ENCODE results near the gene SCN7A.
"Not testable (repeated sequence)": the region's sequence is repeated elsewhere in the genome, so short reads cannot be mapped to it uniquely, and the experiment has no call there.

SCN7A gene

DNA sequence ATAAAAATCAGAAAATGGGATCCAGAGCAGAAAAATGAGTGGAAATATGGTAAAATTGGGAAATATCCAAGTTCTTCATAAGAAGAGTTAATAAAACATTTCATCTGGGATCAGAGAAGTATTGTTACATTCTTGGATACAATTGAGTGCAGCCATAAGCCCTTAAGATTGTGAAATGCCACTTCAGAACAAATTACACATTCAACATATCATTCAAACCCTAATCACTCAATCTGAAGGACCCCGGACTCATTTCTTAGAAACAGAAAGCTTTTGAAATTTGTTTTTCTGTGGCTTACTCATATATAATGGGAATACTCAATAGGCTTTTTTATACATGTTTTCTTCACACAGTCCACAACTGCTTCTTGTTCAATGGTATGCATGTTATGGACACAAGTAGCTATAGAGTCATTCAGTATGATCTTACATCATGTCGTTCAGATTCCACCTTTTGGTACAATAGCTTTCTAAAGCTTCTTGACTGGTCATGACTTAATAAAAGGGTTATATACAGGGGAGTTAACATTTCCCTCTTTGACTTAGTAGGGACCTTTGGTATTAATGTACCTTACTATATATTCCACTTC lies 39.9 kb downstream of the SCN7A start:
- DNase-seq (ENCODE audit: low read depth) = no peak

GRCh38 chr2:166451468-166451867 lies 42.6 kb downstream of the SCN7A start:
- no peak for DNase-seq (ENCODE audit: low read depth)

DNA sequence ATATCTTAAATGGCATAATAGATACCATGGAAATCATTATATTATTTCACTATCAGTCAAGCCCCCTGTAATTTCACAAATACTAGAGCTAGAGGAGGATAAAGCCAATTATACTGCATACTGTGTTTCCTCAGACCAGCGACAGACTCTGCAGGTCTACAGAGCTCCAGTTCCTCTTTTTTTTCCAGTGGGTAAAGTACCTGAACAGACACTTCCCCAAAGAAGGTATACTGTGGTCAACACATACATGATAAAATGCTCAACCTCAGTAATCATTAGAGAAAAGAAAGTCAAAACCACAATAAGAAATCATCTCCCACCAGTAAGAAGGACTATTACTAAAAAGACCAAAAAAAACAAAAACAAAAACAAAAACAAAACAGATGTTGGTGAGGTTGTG lies 44.6 kb downstream of the SCN7A start:
- DNase-seq (ENCODE audit: low read depth) = no peak

- DNase-seq (ENCODE audit: low read depth) = no peak
These were observed 45.9 kb downstream of the SCN7A start for GRCh38 chr2:166448106-166448505.

DNA sequence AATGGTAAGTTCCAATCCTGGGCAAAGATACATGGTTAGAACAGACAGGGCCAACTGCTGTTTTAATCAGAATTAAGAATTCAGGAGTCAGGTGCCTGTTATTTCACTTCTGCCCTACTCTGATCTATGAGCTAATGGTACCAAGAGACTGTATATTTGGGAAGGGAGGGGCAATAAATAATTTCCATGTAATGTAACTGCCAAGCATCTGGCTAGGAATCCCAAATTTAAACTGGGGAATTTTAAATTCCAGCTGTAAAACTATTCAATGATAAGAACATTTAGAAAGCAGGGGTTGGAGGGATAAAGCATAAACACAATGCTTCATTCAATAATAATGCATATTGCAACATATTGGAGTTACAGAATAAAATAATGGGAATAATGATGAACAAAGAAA lies 49.7 kb downstream of the SCN7A start:
- DNase-seq (ENCODE audit: low read depth) = no peak

DNA sequence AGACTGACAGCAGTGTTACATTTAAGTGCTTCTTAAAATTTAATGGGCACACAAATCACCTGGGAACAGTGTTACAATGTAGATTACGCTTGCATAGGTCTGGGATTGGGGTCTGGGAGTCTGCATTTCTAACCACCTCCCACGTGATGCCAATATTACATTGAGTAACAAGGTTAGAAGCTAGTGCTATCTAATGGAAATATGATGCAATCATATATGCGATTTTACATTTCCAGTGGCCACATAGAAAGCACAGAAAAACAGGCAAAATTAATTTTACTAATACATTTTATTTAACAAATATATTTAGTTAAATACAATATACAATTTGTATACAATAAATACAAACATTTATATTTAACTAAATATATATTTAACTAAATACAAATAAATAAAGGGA lies 53.7 kb downstream of the SCN7A start:
- DNase-seq (ENCODE audit: low read depth) = no peak

DNA sequence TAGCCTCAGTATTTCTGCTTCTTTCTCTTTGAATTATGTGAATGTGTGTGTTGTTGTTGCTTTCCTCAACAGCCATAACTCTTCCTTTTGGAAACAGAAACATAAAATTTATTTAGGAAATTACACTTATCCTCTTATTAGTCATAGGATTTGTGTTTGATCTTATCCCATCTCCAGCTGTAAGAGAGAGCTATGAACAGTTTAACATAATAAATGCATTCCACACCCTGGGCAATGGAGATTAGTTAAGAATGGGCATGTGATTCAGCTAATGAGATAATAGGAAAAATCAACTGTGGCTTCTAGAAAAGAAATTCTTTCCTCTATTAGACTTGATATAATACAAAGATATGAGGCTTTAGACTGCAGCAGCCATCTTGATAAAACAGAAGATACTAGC lies 55.0 kb downstream of the SCN7A start:
- DNase-seq (ENCODE audit: low read depth) = no peak

GRCh38 chr2:166436976-166437375 lies 57.1 kb downstream of the SCN7A start:
- DNase-seq (ENCODE audit: low read depth) = no peak

- no peak for DNase-seq (ENCODE audit: low read depth)
These were observed 57.9 kb downstream of the SCN7A start for GRCh38 chr2:166436189-166436588.

- no peak for DNase-seq (ENCODE audit: low read depth)
These were observed 59.6 kb downstream of the SCN7A start for GRCh38 chr2:166434491-166434890.

- DNase-seq (ENCODE audit: low read depth) = no peak
These were observed 60.6 kb downstream of the SCN7A start for GRCh38 chr2:166433457-166433856.

DNA sequence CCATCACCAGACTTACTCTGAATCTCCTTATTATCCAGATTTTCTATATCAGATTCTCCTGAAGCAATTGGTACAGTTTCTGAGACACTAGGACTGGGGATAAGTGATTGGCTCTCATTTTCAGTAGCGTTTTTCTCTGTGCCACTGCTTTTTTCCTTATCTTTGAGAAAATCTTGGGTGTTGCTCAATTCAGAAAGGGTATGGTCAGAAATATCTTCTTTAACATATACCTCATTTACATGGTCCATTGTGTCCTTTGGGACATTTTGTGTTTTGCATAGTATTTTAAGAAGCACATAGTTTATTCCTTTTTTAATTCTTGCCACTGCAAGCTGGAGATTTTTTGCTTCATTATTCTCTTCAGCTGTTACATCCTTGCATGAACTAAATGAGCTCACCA lies 61.7 kb downstream of the SCN7A start:
- DNase-seq (ENCODE audit: low read depth) = no peak

GRCh38 chr2:166424841-166425240 lies 69.2 kb downstream of the SCN7A start:
- DNase-seq (ENCODE audit: low read depth) = no peak

GRCh38 chr2:166419616-166419934 lies 74.5 kb downstream of the SCN7A start:
- DNase-seq (ENCODE audit: low read depth) = no peak

GRCh38 chr2:166418853-166419615 lies 75.0 kb downstream of the SCN7A start:
- DNase-seq (ENCODE audit: low read depth) = no peak

DNA sequence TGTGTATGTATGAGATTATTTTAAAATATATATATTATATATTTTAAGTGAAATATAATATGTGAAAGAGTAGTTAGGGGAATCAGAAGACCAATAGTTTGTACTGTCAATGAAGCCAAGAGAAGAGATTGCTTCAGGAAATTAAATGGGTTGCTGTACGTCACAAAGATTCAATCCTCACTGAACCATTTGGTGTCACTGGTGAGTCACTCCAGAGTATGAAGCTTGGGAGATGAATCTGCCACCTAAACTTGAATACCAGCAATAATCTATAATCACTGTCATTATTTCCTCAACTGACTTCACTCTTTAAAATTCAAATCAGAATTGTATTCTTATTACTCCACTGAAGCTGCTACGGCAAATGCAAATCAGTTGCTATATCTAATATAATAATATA lies 76.4 kb downstream of the SCN7A start:
- no peak for DNase-seq (ENCODE audit: low read depth)

- no peak for DNase-seq (ENCODE audit: low read depth)
These were observed 80.8 kb downstream of the SCN7A start for GRCh38 chr2:166413255-166413654.

GRCh38 chr2:166411473-166412230 lies 82.4 kb downstream of the SCN7A start:
- no peak for DNase-seq (ENCODE audit: low read depth)

- DNase-seq (ENCODE audit: low read depth) = no peak
These were observed 83.1 kb downstream of the SCN7A start for GRCh38 chr2:166410828-166411472.

DNA sequence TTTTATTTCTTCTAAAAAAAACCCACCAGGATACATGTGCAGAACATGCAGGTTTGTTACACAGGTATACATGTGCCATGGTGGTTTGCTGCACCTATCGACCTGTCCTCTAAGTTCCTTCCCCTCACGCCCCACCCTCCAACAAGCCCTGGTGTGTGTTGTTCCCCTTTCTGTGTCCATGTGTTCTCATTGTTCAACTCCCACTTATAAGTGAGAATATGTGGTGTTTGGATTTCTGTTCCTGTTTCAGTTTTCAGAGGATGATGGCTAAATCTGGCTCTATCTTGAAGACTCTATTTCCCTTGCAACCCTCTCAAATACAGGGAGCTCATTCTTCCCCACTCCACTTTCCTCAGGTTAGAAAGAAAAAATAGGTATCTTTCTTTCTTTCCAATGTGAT lies 86.3 kb downstream of the SCN7A start:
- not testable (repeated sequence) for DNase-seq (ENCODE audit: low read depth)

GRCh38 chr2:166406374-166406773 lies 87.7 kb downstream of the SCN7A start:
- DNase-seq (ENCODE audit: low read depth) = no peak

- no peak for DNase-seq (ENCODE audit: low read depth)
These were observed 88.5 kb downstream of the SCN7A start for GRCh38 chr2:166405569-166405926.
